HPDE6-E6E7 (cell line): Measurements from ENCODE around the gene RNF181.
A peak's percentile ranks its signal among the peaks of the same experiment; 100 is the strongest.
"Not testable (repeated sequence)": the region's sequence is repeated elsewhere in the genome, so short reads cannot be mapped to it uniquely, and the experiment has no call there.

Experiments
- DNase-seq: peaks from one replicate; pipeline ENCODE4 v3.0.0; 2011; ENCODE audit warnings: missing footprints; ENCODE audit errors: extremely low spot score

Gene RNF181

GRCh38 chr2:85577386-85578242 is 17.9 kb upstream of the RNF181 start, which contains the start of gene VAMP8:
Gene VAMP8 (plus strand): TSS chr2:85577586. CDS start chr2:85577647, 61 bp downstream.
- DNase-seq: peak; percentile 95

GRCh38 chr2:85578243-85579180 is 17.0 kb upstream of the RNF181 start:
- DNase-seq: no peak

- DNase-seq: no peak
These were observed 16.1 kb upstream of the RNF181 start for GRCh38 chr2:85579266-85579935.

GRCh38 chr2:85580206-85580605 is 15.3 kb upstream of the RNF181 start:
- DNase-seq: no peak

GRCh38 chr2:85582492-85582891 is 13.1 kb upstream of the RNF181 start:
- no peak for DNase-seq

GRCh38 chr2:85583667-85584353 is 11.7 kb upstream of the RNF181 start:
- DNase-seq: no peak

- DNase-seq: no peak
These were observed 11.1 kb upstream of the RNF181 start, which contains the start of gene VAMP5 for GRCh38 chr2:85584354-85584856. Gene VAMP5 (plus strand): TSS chr2:85584431. CDS start chr2:85584491, 60 bp downstream.

GRCh38 chr2:85584857-85585780 is 10.4 kb upstream of the RNF181 start:
- peak; percentile 51 for DNase-seq

- no peak for DNase-seq
These were observed 9.8 kb upstream of the RNF181 start for GRCh38 chr2:85585781-85586105.

- no peak for DNase-seq
These were observed 7.3 kb upstream of the RNF181 start for GRCh38 chr2:85588236-85588635.

GRCh38 chr2:85588645-85589044 is 6.9 kb upstream of the RNF181 start:
- DNase-seq: no peak

- no peak for DNase-seq
These were observed 6.4 kb upstream of the RNF181 start for GRCh38 chr2:85589181-85589580.

- DNase-seq: no peak
These were observed 5.4 kb upstream of the RNF181 start for GRCh38 chr2:85589982-85590791.

- no peak for DNase-seq
These were observed 4.6 kb upstream of the RNF181 start for GRCh38 chr2:85590950-85591349.

GRCh38 chr2:85591563-85591962 is 4.0 kb upstream of the RNF181 start:
- DNase-seq: no peak

GRCh38 chr2:85592299-85592698 is 3.2 kb upstream of the RNF181 start:
- DNase-seq: not testable (repeated sequence)

- DNase-seq: no peak
These were observed 2.5 kb upstream of the RNF181 start for GRCh38 chr2:85593023-85593422.

GRCh38 chr2:85594715-85595300 is 737 bp upstream of the RNF181 start:
- no peak for DNase-seq

- DNase-seq: no peak
These were observed 435 bp downstream of the RNF181 start for GRCh38 chr2:85596026-85596333.
